Measurements from ENCODE around the gene NT5C3A.
A peak's percentile ranks its signal among the peaks of the same experiment; 100 is the strongest.
"Not testable (repeated sequence)": the region's sequence is repeated elsewhere in the genome, so short reads cannot be mapped to it uniquely, and the experiment has no call there.

Gene NT5C3A

GRCh38 chr7:33062023-33062781, at the start of gene NT5C3A:
TSS of gene NT5C3A (minus strand) at chr7:33062776. CDS start at chr7:33062705, 71 bp downstream.
- peak in 1 of 2 donors; percentile 19 for DNase-seq (ENCODE audit: low read depth in 2 of 2)

- DNase-seq (ENCODE audit: low read depth in 2 of 2), result no peak
Observed at GRCh38 chr7:33111614-33112013, 49.0 kb upstream of the NT5C3A start.

- no peak for DNase-seq (ENCODE audit: low read depth in 2 of 2)
Observed at GRCh38 chr7:33109758-33110238, 47.2 kb upstream of the NT5C3A start.

GRCh38 chr7:33109005-33109757, 46.6 kb upstream of the NT5C3A start, which contains the start of gene RP9:
TSS of gene RP9 (minus strand) at chr7:33109404. CDS start at chr7:33109372, 32 bp downstream.
- peak; percentile 62 to 74 for DNase-seq (ENCODE audit: low read depth in 2 of 2)

- no peak for DNase-seq (ENCODE audit: low read depth in 2 of 2)
Observed at GRCh38 chr7:33108554-33109004, 46.0 kb upstream of the NT5C3A start.

GRCh38 chr7:33107136-33108066, 44.8 kb upstream of the NT5C3A start:
- DNase-seq (ENCODE audit: low read depth in 2 of 2), result no peak

GRCh38 chr7:33101906-33102305, 39.3 kb upstream of the NT5C3A start:
- DNase-seq (ENCODE audit: low read depth in 2 of 2), result no peak

- DNase-seq (ENCODE audit: low read depth in 2 of 2), result no peak
Observed at GRCh38 chr7:33100770-33101169, 38.2 kb upstream of the NT5C3A start.

- DNase-seq (ENCODE audit: low read depth in 2 of 2), result no peak
Observed at GRCh38 chr7:33099154-33099940, 36.8 kb upstream of the NT5C3A start.

- DNase-seq (ENCODE audit: low read depth in 2 of 2), result not testable (repeated sequence)
Observed at GRCh38 chr7:33094745-33095275, 32.2 kb upstream of the NT5C3A start.

- no peak for DNase-seq (ENCODE audit: low read depth in 2 of 2)
Observed at GRCh38 chr7:33093266-33093665, 30.7 kb upstream of the NT5C3A start.

GRCh38 chr7:33091641-33092191, 29.1 kb upstream of the NT5C3A start:
- DNase-seq (ENCODE audit: low read depth in 2 of 2), result no peak

GRCh38 chr7:33091111-33091531, 28.5 kb upstream of the NT5C3A start:
- no peak for DNase-seq (ENCODE audit: low read depth in 2 of 2)

- no peak for DNase-seq (ENCODE audit: low read depth in 2 of 2)
Observed at GRCh38 chr7:33089142-33089541, 26.6 kb upstream of the NT5C3A start.

- no peak for DNase-seq (ENCODE audit: low read depth in 2 of 2)
Observed at GRCh38 chr7:33087858-33088257, 25.3 kb upstream of the NT5C3A start.

- no peak for DNase-seq (ENCODE audit: low read depth in 2 of 2)
Observed at GRCh38 chr7:33087356-33087755, 24.8 kb upstream of the NT5C3A start.

- DNase-seq (ENCODE audit: low read depth in 2 of 2), result no peak
Observed at GRCh38 chr7:33079763-33080690, 17.5 kb upstream of the NT5C3A start.

GRCh38 chr7:33079096-33079495, 16.5 kb upstream of the NT5C3A start:
- DNase-seq (ENCODE audit: low read depth in 2 of 2), result no peak

- no peak for DNase-seq (ENCODE audit: low read depth in 2 of 2)
Observed at GRCh38 chr7:33076737-33077136, 14.2 kb upstream of the NT5C3A start.
